GM04503 (cell line): ENCODE results near the gene WASF2.

Source experiments
- DNase-seq: peaks from one replicate; pipeline ENCODE4 v3.0.0-alpha.2; 2012; ENCODE audit warnings: low read depth

Gene WASF2

GRCh38 chr1:27356619-27357280, 133.2 kb downstream of the WASF2 start:
- no peak for DNase-seq

- DNase-seq = no peak
Measured at GRCh38 chr1:27356277-27356618, 133.7 kb downstream of the WASF2 start.

GRCh38 chr1:27355683-27356082, 134.3 kb downstream of the WASF2 start:
- DNase-seq = no peak
